Parathyroid adenoma (tissue), 2 donors: ENCODE measurements around the gene IKZF2.
"Not testable (repeated sequence)": the region's sequence is repeated elsewhere in the genome, so short reads cannot be mapped to it uniquely, and the experiment has no call there.

ENCODE experiments used
- H2AFZ ChIP-seq: fragments of 300-600 bp; sonication (generic); one replicate; pipeline ENCODE4 v1.7.0; 2017; ENCODE audit warnings: antibody characterized with exemption, mild to moderate bottlenecking
- H3K27ac ChIP-seq: fragments of 300-600 bp; sonication (generic); one replicate; pipeline ENCODE4 v1.7.0; 2017
- H3K27me3 ChIP-seq: fragments of 300-600 bp; sonication (generic); one replicate; pipeline ENCODE4 v1.7.0; 2017; ENCODE audit warnings: low read length; ENCODE audit not compliant: control insufficient read depth, insufficient read depth
- H3K36me3 ChIP-seq: fragments of 300-600 bp; sonication (generic); one replicate; pipeline ENCODE4 v1.7.0; 2017; ENCODE audit warnings: low read length; ENCODE audit not compliant: control insufficient read depth, insufficient read depth
- H3K4me1 ChIP-seq: fragments of 300-600 bp; sonication (generic); one replicate; pipeline ENCODE4 v1.7.0; 2017; ENCODE audit warnings: control low read depth
- H3K4me2 ChIP-seq: fragments of 300-600 bp; sonication (generic); one replicate; pipeline ENCODE4 v1.7.0; 2017; ENCODE audit warnings: low read length
- H3K4me3 ChIP-seq: fragments of 300-600 bp; sonication (generic); one replicate; pipeline ENCODE4 v1.7.0; 2017; ENCODE audit warnings: low read depth, low read length
- H3K79me2 ChIP-seq: fragments of 300-600 bp; sonication (generic); one replicate; pipeline ENCODE4 v1.7.0; 2017; ENCODE audit warnings: control low read depth
- H3K9ac ChIP-seq: fragments of 300-600 bp; sonication (generic); one replicate; pipeline ENCODE4 v1.7.0; 2017; ENCODE audit warnings: mild to moderate bottlenecking
- H3K9me3 ChIP-seq: fragments of 300-600 bp; sonication (generic); one replicate; pipeline ENCODE4 v1.7.0; 2017; ENCODE audit warnings: low read length; ENCODE audit not compliant: control insufficient read depth
- CTCF ChIP-seq: fragments of 300-600 bp; sonication (generic); IDR thresholded peaks from one replicate; pipeline ENCODE4 v1.7.0; 2017; ENCODE audit warnings: antibody characterized with exemption, mild to moderate bottlenecking
- donor health status: primary hyperparathyroidism.

The IKZF2 gene

GRCh38 chr2:213032607-213033006 is 118.8 kb downstream of the IKZF2 start:
- Histone ChIP-seq H3K9me3 (no peaks in the 10 kb centered on the region), H3K4me1 (no peaks in the 10 kb centered on the region), H3K4me3 (no peak overlapping the region), H3K27me3 (no peaks in the 10 kb centered on the region), H2AFZ (no peak overlapping the region), H3K36me3 (no peaks in the 10 kb centered on the region), H3K27ac (no peak overlapping the region), H3K79me2 (no peaks in the 10 kb centered on the region), H3K9ac (no peak overlapping the region), H3K4me2 (no peak overlapping the region)
- TF ChIP-seq CTCF = no peak

- Histone ChIP-seq H2AFZ (no peak overlapping the region), H3K36me3 (no peaks in the 10 kb centered on the region), H3K4me2 (no peak overlapping the region), H3K27me3 (no peaks in the 10 kb centered on the region), H3K9ac (no peak overlapping the region), H3K27ac (no peak overlapping the region), H3K4me1 (no peaks in the 10 kb centered on the region), H3K79me2 (no peaks in the 10 kb centered on the region), H3K4me3 (no peak overlapping the region), H3K9me3 (no peaks in the 10 kb centered on the region)
- TF ChIP-seq CTCF = no peak
Observed at GRCh38 chr2:213022987-213023386, 128.4 kb downstream of the IKZF2 start.

GRCh38 chr2:213021971-213022899 is 129.2 kb downstream of the IKZF2 start:
- H3K79me2 ChIP-seq = no peaks in the 10 kb centered on the region
- no peak overlapping the region for H3K9ac ChIP-seq
- no peaks in the 10 kb centered on the region for H3K27me3 ChIP-seq
- H2AFZ ChIP-seq = no peak overlapping the region
- no peak overlapping the region for H3K4me3 ChIP-seq
- H3K36me3 ChIP-seq = no peaks in the 10 kb centered on the region
- no peak for TF ChIP-seq CTCF
- no peaks in the 10 kb centered on the region for H3K9me3 ChIP-seq
- H3K4me2 ChIP-seq = no peak overlapping the region
- H3K4me1 ChIP-seq = no peaks in the 10 kb centered on the region
- H3K27ac ChIP-seq = no peak overlapping the region

- H3K36me3 ChIP-seq, H3K27ac ChIP-seq, H3K27me3 ChIP-seq, H3K9ac ChIP-seq, H3K4me2 ChIP-seq, H2AFZ ChIP-seq, H3K4me3 ChIP-seq, H3K9me3 ChIP-seq, H3K79me2 ChIP-seq, H3K4me1 ChIP-seq: not testable (repeated sequence)
Observed at GRCh38 chr2:213020913-213021312, 130.5 kb downstream of the IKZF2 start.

- Histone ChIP-seq H2AFZ (no peak overlapping the region), H3K9me3 (no peaks in the 10 kb centered on the region)
Observed at GRCh38 chr2:213020268-213020667, 131.1 kb downstream of the IKZF2 start.

More at GRCh38 chr2:213020268-213020667, 131.1 kb downstream of the IKZF2 start:
- no peak for TF ChIP-seq CTCF
- Histone ChIP-seq H3K27ac (no peak overlapping the region), H3K4me1 (no peaks in the 10 kb centered on the region), H3K4me2 (no peak overlapping the region), H3K36me3 (no peaks in the 10 kb centered on the region), H3K27me3 (no peaks in the 10 kb centered on the region), H3K4me3 (no peak overlapping the region), H3K9ac (no peak overlapping the region), H3K79me2 (no peaks in the 10 kb centered on the region)
